ENCODE data around the gene MATR3. TPM values are rescaled to one million over a fixed set of nuclear protein-coding genes. Genes with fewer than 3 reads are reported as not detected.

MATR3 gene
- total and polyA plus RNA-seq, 2 experiments from 2014 or later: 293 to 344 TPM

GRCh38 chr5:139251281-139251687 is 42.3 kb upstream of the MATR3 start:
- H3K27me3 ChIP-seq: no peaks in the 10 kb centered on the region
- no peak overlapping the region for H3K27ac ChIP-seq
- peak; percentile 26 for TF ChIP-seq CTCF (IDR thresholded peaks at IDR 0.05; ENCODE audit: low read depth, low read length)
- DNase-seq (ENCODE audit: low read depth in 1 of 2, low spot score in 1 of 2): no peak
- no peaks in the 10 kb centered on the region for H3K36me3 ChIP-seq
- no peaks in the 10 kb centered on the region for H3K9me3 ChIP-seq (ENCODE audit: low read depth)
- no peaks in the 10 kb centered on the region for H3K4me1 ChIP-seq (ENCODE audit: low read depth)
- H3K4me3 ChIP-seq: no peak overlapping the region

DNA sequence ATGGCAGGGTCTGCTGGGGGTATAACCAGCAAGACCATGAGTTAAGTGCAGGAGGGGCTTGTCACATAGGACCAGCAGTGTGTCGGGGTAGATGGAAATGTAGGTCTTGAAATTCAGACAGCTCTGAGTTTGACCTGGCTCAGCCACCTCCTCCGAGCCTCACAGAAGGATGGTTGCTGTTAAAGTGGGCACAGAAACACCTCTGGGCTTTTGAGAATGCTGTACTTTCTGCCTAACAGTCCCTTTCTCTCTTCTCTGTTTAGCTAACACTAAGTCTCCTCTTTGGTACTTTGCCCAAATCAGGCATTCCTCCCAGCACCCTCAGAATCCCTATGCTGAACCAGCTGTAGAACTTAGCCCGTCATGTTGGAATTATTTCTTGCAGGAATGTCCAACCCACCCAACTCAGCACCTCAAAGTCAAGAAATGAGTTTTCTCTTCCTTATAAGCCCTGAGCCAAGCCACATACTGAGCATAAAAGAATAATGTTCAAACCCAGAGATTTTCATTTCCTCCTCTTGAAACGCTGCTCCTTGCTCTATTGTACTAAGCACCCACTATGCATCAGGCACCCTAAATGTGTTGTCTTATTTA is 41.7 kb upstream of the MATR3 start:
- Histone ChIP-seq H3K4me3 (no peak overlapping the region), H3K27ac (no peak overlapping the region), H3K36me3 (no peaks in the 10 kb centered on the region), H3K9me3 (ENCODE audit: low read depth) (no peaks in the 10 kb centered on the region), H3K27me3 (no peaks in the 10 kb centered on the region), H3K4me1 (ENCODE audit: low read depth) (no peaks in the 10 kb centered on the region)
- DNase-seq (ENCODE audit: low read depth in 1 of 2, low spot score in 1 of 2): peak in 1 of 2 donors; percentile 52
- no peak for TF ChIP-seq CTCF (IDR thresholded peaks at IDR 0.05; ENCODE audit: low read depth, low read length)

DNA sequence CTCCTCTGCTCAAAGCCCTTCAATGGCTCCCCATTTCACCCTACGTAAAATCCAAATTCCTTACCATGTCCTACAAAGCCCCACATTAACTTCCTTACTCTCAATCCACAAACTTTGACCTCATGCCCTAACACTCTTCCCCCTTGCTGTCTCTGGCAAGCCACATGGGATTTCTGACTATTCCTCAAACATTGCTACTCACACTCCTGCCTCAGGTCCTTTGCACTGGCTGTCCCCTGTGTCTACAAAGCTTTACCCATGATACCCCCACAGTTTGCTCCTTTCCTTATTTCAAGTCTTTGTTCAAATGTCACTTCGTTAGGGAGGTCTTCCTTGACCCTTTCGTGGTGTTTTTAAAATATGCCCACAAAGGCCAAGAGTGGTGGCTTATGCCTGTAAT is 40.4 kb upstream of the MATR3 start:
- Histone ChIP-seq H3K4me3 (no peak overlapping the region), H3K4me1 (ENCODE audit: low read depth) (no peaks in the 10 kb centered on the region), H3K9me3 (ENCODE audit: low read depth) (no peaks in the 10 kb centered on the region), H3K27ac (no peak overlapping the region), H3K36me3 (no peaks in the 10 kb centered on the region), H3K27me3 (no peaks in the 10 kb centered on the region)
- no peak for DNase-seq (ENCODE audit: low read depth in 1 of 2, low spot score in 1 of 2)
- TF ChIP-seq CTCF (IDR thresholded peaks at IDR 0.05; ENCODE audit: low read depth, low read length): no peak

DNA sequence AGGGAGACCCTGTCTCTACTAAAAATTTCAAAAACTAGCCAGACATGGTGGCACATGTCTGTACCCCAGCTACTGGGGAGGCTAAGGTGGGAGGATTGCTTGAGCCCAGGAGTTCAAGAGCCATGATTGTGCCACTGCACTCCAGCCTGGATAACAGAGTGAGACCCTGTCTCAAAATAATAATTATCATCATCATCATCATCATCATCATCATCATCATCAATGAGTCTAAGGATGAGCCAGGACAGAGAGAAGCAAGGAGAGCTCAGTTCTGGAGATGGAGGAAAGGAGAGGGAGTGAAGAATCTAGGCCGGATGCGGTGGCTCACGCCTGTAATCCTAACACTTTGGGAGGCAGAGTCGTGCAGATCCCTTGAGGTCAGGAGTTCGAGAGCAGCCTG is 36.7 kb upstream of the MATR3 start:
- H3K27ac ChIP-seq: no peak overlapping the region
- no peaks in the 10 kb centered on the region for H3K27me3 ChIP-seq
- DNase-seq (ENCODE audit: low read depth in 1 of 2, low spot score in 1 of 2): no peak
- no peak overlapping the region for H3K4me3 ChIP-seq
- H3K9me3 ChIP-seq (ENCODE audit: low read depth): no peaks in the 10 kb centered on the region
- no peaks in the 10 kb centered on the region for H3K36me3 ChIP-seq
- TF ChIP-seq CTCF (IDR thresholded peaks at IDR 0.05; ENCODE audit: low read depth, low read length): no peak
- H3K4me1 ChIP-seq (ENCODE audit: low read depth): no peaks in the 10 kb centered on the region

DNA sequence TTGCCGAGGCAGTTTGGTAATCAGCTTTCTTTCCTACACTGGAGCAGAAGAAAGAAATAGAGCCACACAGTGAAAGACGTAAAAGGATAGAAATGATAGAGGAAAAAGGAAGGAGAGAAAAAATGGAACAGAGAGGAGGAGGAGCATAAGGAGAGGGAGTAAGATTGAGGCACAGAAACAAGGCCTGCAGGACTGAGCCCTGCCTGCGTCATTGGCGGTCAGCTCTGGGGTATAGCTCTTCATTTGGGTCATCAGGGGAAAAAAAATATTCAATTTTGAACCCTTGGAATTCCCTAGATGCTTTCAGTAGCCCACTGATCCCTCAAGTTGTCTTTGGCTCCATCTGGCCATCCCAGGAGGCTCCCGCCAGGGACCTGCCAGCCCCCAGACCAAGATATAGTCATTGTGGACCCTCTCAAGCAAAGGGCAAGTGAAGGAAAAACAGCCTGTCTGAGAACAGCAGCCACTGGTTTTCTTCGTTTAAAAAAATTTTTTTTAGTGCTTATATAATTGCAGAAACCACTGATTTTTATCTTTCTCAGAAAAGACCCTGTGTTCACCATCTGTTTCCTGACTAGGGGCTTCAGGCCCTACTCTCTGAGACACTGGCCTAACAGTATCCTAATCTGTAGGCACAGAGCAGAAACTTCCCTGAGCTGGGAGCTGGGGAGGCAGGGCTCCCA is 31.3 kb upstream of the MATR3 start:
- Histone ChIP-seq H3K27me3 (no peaks in the 10 kb centered on the region), H3K4me1 (ENCODE audit: low read depth) (peaks cover 9% of the 10 kb centered on the region), H3K36me3 (no peaks in the 10 kb centered on the region), H3K27ac (no peak overlapping the region), H3K9me3 (ENCODE audit: low read depth) (no peaks in the 10 kb centered on the region), H3K4me3 (no peak overlapping the region)
- no peak for TF ChIP-seq CTCF (IDR thresholded peaks at IDR 0.05; ENCODE audit: low read depth, low read length)
- no peak for DNase-seq (ENCODE audit: low read depth in 1 of 2, low spot score in 1 of 2)

All from cardiac muscle cell (in vitro differentiated cells and primary cell).